ENCODE data around the gene HAVCR1.

- TF ChIP-seq ZNF274 (IDR thresholded peaks at IDR 0.05; ENCODE audit: low read depth, low read length) (no peak), YY1 (IDR thresholded peaks at IDR 0.05; ENCODE audit: insufficient read depth, insufficient read length) (no peak)
Measured at GRCh38 chr5:157067005-157067404, 8.1 kb upstream of the HAVCR1 start.

Measured in NT2/D1 (cell line).